ENCODE data around the gene HNRNPCL1. TPM values are rescaled to one million over a fixed set of nuclear protein-coding genes. Genes with fewer than 3 reads are reported as not detected.

The HNRNPCL1 gene
- total RNA-seq, 4 donors from 2014 or later, result not detected

Other genes with a start within 250 kb of the HNRNPCL1 start
- gene DHRS3, start 230.5 kb downstream of the HNRNPCL1 start, total RNA-seq, result 100 to 1,000 TPM; 115 to 211 (median 186) TPM
- not detected for gene AADACL4, start 204.6 kb downstream of the HNRNPCL1 start, total RNA-seq
- gene AADACL3, start 132.6 kb downstream of the HNRNPCL1 start, total RNA-seq, result not detected
- gene CFAP107, start 102.5 kb downstream of the HNRNPCL1 start, total RNA-seq, result not detected
- gene PRAMEF12, start 75.0 kb downstream of the HNRNPCL1 start, total RNA-seq, result not detected
- not detected for gene PRAMEF1, start 57.3 kb downstream of the HNRNPCL1 start, total RNA-seq
- gene PRAMEF11, start 17.3 kb downstream of the HNRNPCL1 start, total RNA-seq, result not detected
- not detected for gene PRAMEF2, start 8.4 kb upstream of the HNRNPCL1 start, total RNA-seq
- not detected for gene PRAMEF4, start 37.5 kb upstream of the HNRNPCL1 start, total RNA-seq
- gene PRAMEF10, start 49.5 kb upstream of the HNRNPCL1 start, total RNA-seq, result not detected
- gene PRAMEF7, start 67.9 kb upstream of the HNRNPCL1 start, total RNA-seq, result not detected
- gene PRAMEF6, start 98.9 kb upstream of the HNRNPCL1 start, total RNA-seq, result not detected
- not detected for gene PRAMEF27, start 207.9 kb upstream of the HNRNPCL1 start, total RNA-seq
- gene HNRNPCL3, start 212.0 kb upstream of the HNRNPCL1 start, total RNA-seq, result not detected
- gene PRAMEF25, start 222.1 kb upstream of the HNRNPCL1 start, total RNA-seq, result not detected

Measured in gastroesophageal sphincter (tissue), 4 donors.